PC-9 (cell line): ENCODE measurements around the gene GUCY2F. TPM values are rescaled to one million over a fixed set of nuclear protein-coding genes. Genes with fewer than 3 reads are reported as not detected.

Source experiments
- BruUV-seq: library from RNA; stranded (reverse); fragments of 400-500 nt; replicated peaks from 2 replicates; lab custom pipeline; 2021; lab: Mats Ljungman, UMichigan
- CTCF ChIA-PET: fragments of 300-600 bp; sonication (Branson Sonifier 250); formaldehyde crosslinking; loops from one replicate; lab custom pipeline; 2022; ENCODE audit warnings: antibody characterized with exemption; lab: Charles Lee
- POLR2A ChIA-PET: fragments of 300-600 bp; sonication (Branson Sonifier 250); formaldehyde crosslinking; loops from one replicate; lab custom pipeline; 2022; ENCODE audit warnings: antibody characterized with exemption; ENCODE audit not compliant: unreplicated experiment; lab: Charles Lee
- DNase-seq, 2 experiments: peaks; one replicate each; pipeline versions ENCODE4 v3.0.0 to v3.0.0-alpha.2; 2015 to 2022; ENCODE audit warnings: mixed read lengths in 1 of 2
- H2AFZ ChIP-seq: fragments of 200-600 bp; sonication (generic); 2 replicates; pipeline ENCODE4 v1.8.1; 2017; ENCODE audit warnings: antibody characterized with exemption
- H3F3A ChIP-seq: fragments of 200-600 bp; sonication (generic); 2 replicates; pipeline ENCODE4 v1.8.1; 2017; ENCODE audit warnings: antibody characterized with exemption, mild to moderate bottlenecking, low read depth; ENCODE audit not compliant: insufficient read depth
- H3K27ac ChIP-seq: fragments of 200-600 bp; sonication (generic); 2 replicates; pipeline ENCODE4 v1.6.1; 2016; ENCODE audit warnings: mixed run types
- H3K27me3 ChIP-seq: fragments of 200-600 bp; sonication (generic); 2 replicates; pipeline ENCODE4 v1.6.1; 2016; ENCODE audit warnings: low read depth, mixed run types; ENCODE audit not compliant: insufficient read depth
- H3K36me3 ChIP-seq: fragments of 200-600 bp; sonication (generic); 2 replicates; pipeline ENCODE4 v1.6.1; 2016; ENCODE audit warnings: low read depth, mixed run types
- H3K4me1 ChIP-seq: fragments of 200-600 bp; sonication (generic); replicated peaks from 2 replicates; pipeline ENCODE4 v1.6.1; 2016; ENCODE audit warnings: mixed run types; ENCODE audit not compliant: insufficient read depth
- H3K4me2 ChIP-seq: fragments of 200-600 bp; sonication (generic); 2 replicates; pipeline ENCODE4 v1.6.1; 2017; ENCODE audit warnings: mixed run types
- H3K4me3 ChIP-seq: fragments of 200-600 bp; sonication (generic); 2 replicates; pipeline ENCODE4 v1.6.1; 2016; ENCODE audit warnings: mixed run types
- H3K79me2 ChIP-seq: fragments of 200-600 bp; sonication (generic); 2 replicates; pipeline ENCODE4 v1.6.1; 2017; ENCODE audit warnings: low read depth, mixed run types
- H3K9me2 ChIP-seq: fragments of 200-600 bp; sonication (generic); 2 replicates; pipeline ENCODE4 v1.8.1; 2017; ENCODE audit warnings: mild to moderate bottlenecking; ENCODE audit not compliant: insufficient read depth
- H3K9me3 ChIP-seq: fragments of 200-600 bp; sonication (generic); 2 replicates; pipeline ENCODE4 v1.8.1; 2016; ENCODE audit warnings: low read depth; ENCODE audit not compliant: insufficient read depth
- H4K20me1 ChIP-seq: fragments of 200-600 bp; sonication (generic); 2 replicates; pipeline ENCODE4 v1.8.1; 2017; ENCODE audit not compliant: insufficient read depth
- CTCF ChIP-seq: fragments of 200-600 bp; sonication (generic); conservative IDR thresholded peaks from 2 replicates; pipeline ENCODE4 v1.6.1; 2017; ENCODE audit warnings: mixed run types, antibody characterized with exemption, mild to moderate bottlenecking, moderate library complexity
- EZH2 ChIP-seq: fragments of 200-600 bp; sonication (generic); IDR thresholded peaks from 2 replicates; pipeline ENCODE4 v1.8.0; 2017; ENCODE audit warnings: antibody characterized with exemption, low read depth
- intact Hi-C: fragments of 100-400 bp; cut with micrococcal nuclease; formaldehyde crosslinking; loops from one replicate; pipeline ENCODE4 v1.10.0; 2022; ENCODE audit not compliant: unreplicated experiment
- total RNA-seq: library from RNA; stranded (reverse); gene quantifications from 2 replicates; pipeline ENCODE4 v1.2.3, GENCODE V29; 2021

Gene GUCY2F
- total RNA-seq, 1 experiment from 2014 or later, result not detected

GRCh38 chrX:109373468-109373867, 108.4 kb downstream of the GUCY2F start:
- H3F3A ChIP-seq, result no peaks in the 10 kb centered on the region
- TF ChIP-seq CTCF (no peak), EZH2 (no peak)
- no peak overlapping the region for H2AFZ ChIP-seq
- intact Hi-C loops, result no loop called here
- no peak overlapping the region for H3K4me2 ChIP-seq
- no peaks in the 10 kb centered on the region for H4K20me1 ChIP-seq
- H3K79me2 ChIP-seq, result no peaks in the 10 kb centered on the region
- H3K27me3 ChIP-seq, result no peaks in the 10 kb centered on the region
- no peak for DNase-seq
- H3K4me1 ChIP-seq, result no peaks in the 10 kb centered on the region
- CTCF ChIA-PET, result no interaction called here
- POLR2A ChIA-PET, result no interaction called here
- no peaks in the 10 kb centered on the region for H3K9me2 ChIP-seq
- no peak overlapping the region for H3K4me3 ChIP-seq
- no peaks in the 10 kb centered on the region for H3K9me3 ChIP-seq
- BruUV-seq, result no TSS peak
- no peak overlapping the region for H3K27ac ChIP-seq
- H3K36me3 ChIP-seq, result no peaks in the 10 kb centered on the region

DNA sequence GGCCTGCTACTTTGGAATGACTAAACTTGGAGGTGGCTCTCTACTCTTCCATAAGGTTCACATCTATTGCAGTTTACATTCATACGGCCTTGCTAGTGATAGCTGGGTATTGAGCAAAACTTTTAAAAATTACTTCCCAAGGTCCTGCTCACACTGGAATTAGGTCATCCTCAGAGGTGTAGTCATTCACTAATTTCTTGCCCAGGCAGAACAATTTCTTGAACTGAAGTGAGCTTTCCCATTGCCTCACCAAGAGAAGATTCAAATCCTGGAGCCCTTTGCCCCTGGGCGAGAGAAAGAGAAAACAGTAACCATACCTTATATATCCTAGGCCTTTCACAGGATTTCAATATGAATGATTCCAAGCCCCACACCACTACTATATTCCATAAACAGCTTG, 109.2 kb downstream of the GUCY2F start:
- Histone ChIP-seq H3K27me3 (no peaks in the 10 kb centered on the region), H4K20me1 (no peaks in the 10 kb centered on the region), H3K27ac (no peak overlapping the region), H3K4me3 (no peak overlapping the region), H3K4me2 (no peak overlapping the region), H3K4me1 (no peaks in the 10 kb centered on the region), H3K36me3 (no peaks in the 10 kb centered on the region), H3K9me3 (no peaks in the 10 kb centered on the region), H3F3A (no peaks in the 10 kb centered on the region), H3K9me2 (no peaks in the 10 kb centered on the region), H3K79me2 (no peaks in the 10 kb centered on the region), H2AFZ (no peak overlapping the region)
- ChIA-PET CTCF (no interaction called here), POLR2A (no interaction called here)
- TF ChIP-seq CTCF, result no peak
- TF ChIP-seq EZH2, result no peak
- intact Hi-C loops, result no loop called here
- DNase-seq, result no peak
- BruUV-seq, result no TSS peak

- Histone ChIP-seq H3K27me3 (no peaks in the 10 kb centered on the region), H2AFZ (no peak overlapping the region), H4K20me1 (no peaks in the 10 kb centered on the region), H3K36me3 (no peaks in the 10 kb centered on the region), H3K4me2 (no peak overlapping the region), H3K79me2 (no peaks in the 10 kb centered on the region), H3F3A (no peaks in the 10 kb centered on the region), H3K4me3 (no peak overlapping the region), H3K9me3 (no peaks in the 10 kb centered on the region), H3K27ac (no peak overlapping the region), H3K4me1 (no peaks in the 10 kb centered on the region), H3K9me2 (no peaks in the 10 kb centered on the region)
- DNase-seq, result no peak
- no TSS peak for BruUV-seq
- intact Hi-C loops, result no loop called here
- TF ChIP-seq EZH2, result no peak
- POLR2A ChIA-PET, result no interaction called here
- CTCF ChIA-PET, result no interaction called here
These were observed 109.6 kb downstream of the GUCY2F start for GRCh38 chrX:109372291-109372690.

DNA sequence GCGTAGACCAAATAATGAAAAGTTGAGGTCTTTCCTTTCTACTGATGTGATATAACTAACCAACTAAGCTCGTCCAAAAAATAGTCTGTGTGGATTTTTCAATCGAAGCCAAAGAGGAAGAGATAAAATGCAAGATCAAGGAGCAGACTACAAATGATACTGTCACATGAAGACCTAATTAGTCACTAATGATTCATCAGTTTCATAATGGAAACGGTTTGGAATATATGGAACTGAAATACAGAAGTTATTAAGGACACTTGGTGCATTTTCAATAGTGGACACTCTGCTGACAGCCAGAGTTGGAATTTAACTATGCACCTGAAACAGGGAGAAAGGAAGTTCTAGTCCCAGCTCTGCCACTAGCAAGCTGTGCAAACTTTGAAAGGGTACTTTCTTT, 119.8 kb downstream of the GUCY2F start:
- H3K27ac ChIP-seq, result no peak overlapping the region

More for the DNA sequence above, 119.8 kb downstream of the GUCY2F start:
- Histone ChIP-seq H3K9me3 (no peaks in the 10 kb centered on the region), H3K4me1 (no peaks in the 10 kb centered on the region), H3F3A (no peaks in the 10 kb centered on the region), H3K4me2 (no peak overlapping the region), H3K9me2 (peaks cover 4% of the 10 kb centered on the region; the same call in 1 of the 2 replicates), H2AFZ (no peak overlapping the region), H3K36me3 (no peaks in the 10 kb centered on the region), H3K4me3 (no peak overlapping the region), H4K20me1 (no peaks in the 10 kb centered on the region), H3K27me3 (no peaks in the 10 kb centered on the region), H3K79me2 (no peaks in the 10 kb centered on the region)
- no peak for TF ChIP-seq EZH2
- TF ChIP-seq CTCF, result no peak
- no peak for DNase-seq
- intact Hi-C loops, result no loop called here
- ChIA-PET CTCF (no interaction called here), POLR2A (no interaction called here)
- BruUV-seq, result no TSS peak
